ENCODE data around the gene TMEM222.

TMEM222 gene

GRCh38 chr1:27341525-27342252 is 19.7 kb downstream of the TMEM222 start, which contains the start of gene SYTL1:
Gene SYTL1 (plus strand): TSS chr1:27342022. CDS start chr1:27345335, 3,313 bp downstream.
- no peak for TF ChIP-seq CTCF (conservative IDR thresholded peaks at IDR 0.05; ENCODE audit: low read depth, low read length)
- no peak within 1 kb of the TSS for H3K4me3 ChIP-seq (ENCODE audit: low read depth, low read length)
- peak; percentile 72 for DNase-seq (ENCODE audit: low read depth)

- no peak overlapping the region for H3K4me3 ChIP-seq (ENCODE audit: low read depth, low read length)
- no peak for TF ChIP-seq CTCF (conservative IDR thresholded peaks at IDR 0.05; ENCODE audit: low read depth, low read length)
- DNase-seq (ENCODE audit: low read depth) = no peak
These were observed 20.4 kb downstream of the TMEM222 start for GRCh38 chr1:27342391-27342777.

- H3K4me3 ChIP-seq (ENCODE audit: low read depth, low read length) = no peak overlapping the region
- DNase-seq (ENCODE audit: low read depth) = no peak
- TF ChIP-seq CTCF (conservative IDR thresholded peaks at IDR 0.05; ENCODE audit: low read depth, low read length) = no peak
These were observed 21.0 kb downstream of the TMEM222 start for GRCh38 chr1:27342778-27343638.

- H3K4me3 ChIP-seq (ENCODE audit: low read depth, low read length) = no peak overlapping the region
These were observed 21.7 kb downstream of the TMEM222 start for GRCh38 chr1:27343639-27344025.

GRCh38 chr1:27345272-27345671 is 23.3 kb downstream of the TMEM222 start:
- no peak overlapping the region for H3K4me3 ChIP-seq (ENCODE audit: low read depth, low read length)
- no peak for TF ChIP-seq CTCF (conservative IDR thresholded peaks at IDR 0.05; ENCODE audit: low read depth, low read length)
- no peak for DNase-seq (ENCODE audit: low read depth)

More at GRCh38 chr1:27343639-27344025, 21.7 kb downstream of the TMEM222 start:
- TF ChIP-seq CTCF (conservative IDR thresholded peaks at IDR 0.05; ENCODE audit: low read depth, low read length) = no peak
- no peak for DNase-seq (ENCODE audit: low read depth)

- DNase-seq (ENCODE audit: low read depth) = no peak
- TF ChIP-seq CTCF (conservative IDR thresholded peaks at IDR 0.05; ENCODE audit: low read depth, low read length) = no peak
- H3K4me3 ChIP-seq (ENCODE audit: low read depth, low read length) = no peak overlapping the region
These were observed 24.4 kb downstream of the TMEM222 start for GRCh38 chr1:27346357-27346756.
